ENCODE measurements around the gene RC3H1.

Gene RC3H1

GRCh38 chr1:173889885-173890284 is 132.3 kb downstream of the RC3H1 start:
- no peak for DNase-seq (ENCODE audit: low read depth in 1 of 2, low spot score in 1 of 2)
- Histone ChIP-seq H3K4me3 (replicated peaks; ENCODE audit: insufficient read depth, low read length) (no peak overlapping the region), H3K27ac (replicated peaks) (no peak overlapping the region), H3K27me3 (ENCODE audit: insufficient read depth, poor library complexity, severe bottlenecking) (no peaks in the 10 kb centered on the region)
- TF ChIP-seq, protein P1, sequence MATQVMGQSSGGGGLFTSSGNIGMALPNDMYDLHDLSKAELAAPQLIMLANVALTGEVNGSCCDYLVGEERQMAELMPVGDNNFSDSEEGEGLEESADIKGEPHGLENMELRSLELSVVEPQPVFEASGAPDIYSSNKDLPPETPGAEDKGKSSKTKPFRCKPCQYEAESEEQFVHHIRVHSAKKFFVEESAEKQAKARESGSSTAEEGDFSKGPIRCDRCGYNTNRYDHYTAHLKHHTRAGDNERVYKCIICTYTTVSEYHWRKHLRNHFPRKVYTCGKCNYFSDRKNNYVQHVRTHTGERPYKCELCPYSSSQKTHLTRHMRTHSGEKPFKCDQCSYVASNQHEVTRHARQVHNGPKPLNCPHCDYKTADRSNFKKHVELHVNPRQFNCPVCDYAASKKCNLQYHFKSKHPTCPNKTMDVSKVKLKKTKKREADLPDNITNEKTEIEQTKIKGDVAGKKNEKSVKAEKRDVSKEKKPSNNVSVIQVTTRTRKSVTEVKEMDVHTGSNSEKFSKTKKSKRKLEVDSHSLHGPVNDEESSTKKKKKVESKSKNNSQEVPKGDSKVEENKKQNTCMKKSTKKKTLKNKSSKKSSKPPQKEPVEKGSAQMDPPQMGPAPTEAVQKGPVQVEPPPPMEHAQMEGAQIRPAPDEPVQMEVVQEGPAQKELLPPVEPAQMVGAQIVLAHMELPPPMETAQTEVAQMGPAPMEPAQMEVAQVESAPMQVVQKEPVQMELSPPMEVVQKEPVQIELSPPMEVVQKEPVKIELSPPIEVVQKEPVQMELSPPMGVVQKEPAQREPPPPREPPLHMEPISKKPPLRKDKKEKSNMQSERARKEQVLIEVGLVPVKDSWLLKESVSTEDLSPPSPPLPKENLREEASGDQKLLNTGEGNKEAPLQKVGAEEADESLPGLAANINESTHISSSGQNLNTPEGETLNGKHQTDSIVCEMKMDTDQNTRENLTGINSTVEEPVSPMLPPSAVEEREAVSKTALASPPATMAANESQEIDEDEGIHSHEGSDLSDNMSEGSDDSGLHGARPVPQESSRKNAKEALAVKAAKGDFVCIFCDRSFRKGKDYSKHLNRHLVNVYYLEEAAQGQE (IDR thresholded peaks at IDR 0.05; ENCODE audit: insufficient replicate concordance, low read depth), result no peak
- TF ChIP-seq POLR2AphosphoS5 (IDR thresholded peaks at IDR 0.05; ENCODE audit: low read depth) (no peak), CTCF (IDR thresholded peaks at IDR 0.05; ENCODE audit: insufficient read depth, low read length) (no peak), SPI1 (IDR thresholded peaks at IDR 0.05; ENCODE audit: borderline replicate concordance, low read depth) (no peak), GABPA (IDR thresholded peaks at IDR 0.05; ENCODE audit: low read depth) (no peak)

DNA sequence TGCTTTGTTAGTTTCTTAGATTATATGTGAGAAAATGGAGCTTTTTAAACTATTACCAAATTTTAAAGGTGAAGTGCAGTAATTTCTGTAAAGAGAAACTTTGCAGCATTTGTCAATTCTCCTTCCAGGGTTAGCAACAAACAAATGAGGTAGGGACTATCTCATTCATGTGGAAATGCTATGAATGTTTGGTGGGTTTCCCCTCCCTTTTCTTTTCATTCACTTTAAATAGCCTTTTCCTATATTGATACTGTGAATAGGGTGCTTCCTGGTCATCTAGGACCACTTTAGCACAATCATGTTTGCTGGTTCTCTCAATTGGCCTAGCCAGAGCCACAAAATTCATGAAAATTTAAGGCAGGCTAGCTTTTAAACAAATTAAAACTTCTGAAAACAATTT is 133.4 kb downstream of the RC3H1 start:
- DNase-seq (ENCODE audit: low read depth in 1 of 2, low spot score in 1 of 2), result no peak
- H3K27me3 ChIP-seq (ENCODE audit: insufficient read depth, poor library complexity, severe bottlenecking), result no peaks in the 10 kb centered on the region
- no peak overlapping the region for H3K27ac ChIP-seq (replicated peaks)
- H3K4me3 ChIP-seq (replicated peaks; ENCODE audit: insufficient read depth, low read length), result no peak overlapping the region
- no peak for TF ChIP-seq GABPA (IDR thresholded peaks at IDR 0.05; ENCODE audit: low read depth)
- TF ChIP-seq POLR2AphosphoS5 (IDR thresholded peaks at IDR 0.05; ENCODE audit: low read depth), result no peak
- TF ChIP-seq, protein P1 (IDR thresholded peaks at IDR 0.05; ENCODE audit: insufficient replicate concordance, low read depth), result no peak
- TF ChIP-seq CTCF (IDR thresholded peaks at IDR 0.05; ENCODE audit: insufficient read depth, low read length), result no peak
- TF ChIP-seq SPI1 (IDR thresholded peaks at IDR 0.05; ENCODE audit: borderline replicate concordance, low read depth), result no peak

DNA sequence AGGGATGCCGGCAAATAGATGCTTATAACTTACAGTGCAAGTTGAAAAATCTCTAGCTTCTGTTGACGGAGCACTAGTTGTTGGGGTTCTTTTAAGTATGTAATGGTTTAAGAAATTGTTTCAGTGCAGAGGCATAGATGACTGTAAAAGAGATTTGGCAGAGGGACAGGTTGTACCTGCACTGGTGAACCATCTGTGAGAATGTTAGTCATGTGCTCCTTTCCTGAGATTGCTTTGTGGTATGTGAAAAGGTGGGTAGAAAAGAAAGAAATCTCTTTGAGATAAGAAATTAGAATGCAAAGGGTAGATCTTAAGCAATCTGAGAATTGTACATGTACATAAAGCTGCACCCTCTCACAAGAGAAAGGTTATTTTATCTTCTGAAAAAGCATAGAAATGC is 134.5 kb downstream of the RC3H1 start:
- TF ChIP-seq POLR2AphosphoS5 (IDR thresholded peaks at IDR 0.05; ENCODE audit: low read depth), result no peak
- no peak for TF ChIP-seq SPI1 (IDR thresholded peaks at IDR 0.05; ENCODE audit: borderline replicate concordance, low read depth)
- TF ChIP-seq GABPA (IDR thresholded peaks at IDR 0.05; ENCODE audit: low read depth), result no peak
- TF ChIP-seq, protein P1 (IDR thresholded peaks at IDR 0.05; ENCODE audit: insufficient replicate concordance, low read depth), result no peak
- TF ChIP-seq CTCF (IDR thresholded peaks at IDR 0.05; ENCODE audit: insufficient read depth, low read length), result no peak

More for the DNA sequence above, 134.5 kb downstream of the RC3H1 start:
- Histone ChIP-seq H3K27me3 (ENCODE audit: insufficient read depth, poor library complexity, severe bottlenecking) (no peaks in the 10 kb centered on the region), H3K4me3 (replicated peaks; ENCODE audit: insufficient read depth, low read length) (no peak overlapping the region), H3K27ac (replicated peaks) (peak overlapping the region; percentile 51; the same call in 1 of the 2 replicates)
- no peak for DNase-seq (ENCODE audit: low read depth in 1 of 2, low spot score in 1 of 2)
